Fibroblast of the aortic adventitia (primary cell): ENCODE results near the gene LARP4B. TPM values are rescaled to one million over a fixed set of nuclear protein-coding genes. Genes with fewer than 3 reads are reported as not detected.
A peak's percentile ranks its signal among the peaks of the same experiment; 100 is the strongest.

ENCODE experiments used
- DNase-seq: peaks from one replicate; pipeline ENCODE4 v3.0.0-alpha.2; 2010; ENCODE audit warnings: low read depth
- H3K4me3 ChIP-seq: 2 replicates; pipeline ENCODE4 v1.5.1; 2011; ENCODE audit warnings: low read depth, mild to moderate bottlenecking, control low read depth, low read length, moderate library complexity
- CTCF ChIP-seq: IDR thresholded peaks from 2 replicates; pipeline ENCODE4 v1.5.1; 2011; ENCODE audit warnings: mild to moderate bottlenecking, low read length, control low read depth, inconsistent platforms; ENCODE audit not compliant: insufficient read depth
- total RNA-seq: library from RNA; depleted of rRNA; stranded (reverse); fragments of >200 nt; gene quantifications from 2 replicates; pipeline ENCODE4 v1.2.3, GENCODE V29; 2012; ENCODE audit warnings: low replicate concordance

Gene LARP4B
- total RNA-seq, 1 donor: 38.7 TPM

DNA sequence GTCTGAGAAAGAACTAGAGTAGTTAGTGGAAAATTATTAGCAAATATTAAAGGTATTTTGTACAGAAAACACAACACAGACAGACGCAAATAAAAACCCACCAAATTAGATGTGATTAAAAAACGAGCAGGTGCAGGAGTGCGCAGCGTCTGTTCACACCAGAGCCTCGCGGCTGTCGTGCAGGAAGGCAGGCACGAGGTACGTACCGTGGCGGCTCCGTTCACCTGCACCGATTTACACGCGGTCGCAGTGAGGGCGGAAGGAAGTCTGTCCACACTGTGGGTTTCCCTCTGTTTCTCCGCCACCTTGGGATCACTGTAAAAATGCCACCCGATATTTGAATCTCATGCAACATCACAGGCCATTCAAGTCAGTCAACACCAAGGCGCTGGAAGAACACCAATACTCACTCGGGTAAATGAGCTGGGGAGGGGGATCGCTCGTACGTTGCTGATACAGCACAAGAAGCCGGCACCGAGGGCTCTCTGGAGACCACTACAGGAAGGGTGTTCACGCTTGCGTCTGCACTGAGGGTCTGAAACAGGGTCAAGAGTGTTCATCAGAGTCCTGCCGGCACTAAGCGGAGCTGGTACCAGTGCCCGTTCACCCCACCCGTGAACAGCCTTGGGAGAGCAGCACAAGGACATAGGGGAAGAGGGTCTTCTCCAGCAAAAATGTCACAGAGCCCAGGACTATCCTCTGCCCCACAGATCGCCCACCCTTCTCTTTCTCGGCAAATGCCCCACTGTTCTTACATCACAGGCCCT, 116.8 kb downstream of the LARP4B start:
- no peak for TF ChIP-seq CTCF
- no peak overlapping the region for H3K4me3 ChIP-seq
- no peak for DNase-seq

DNA sequence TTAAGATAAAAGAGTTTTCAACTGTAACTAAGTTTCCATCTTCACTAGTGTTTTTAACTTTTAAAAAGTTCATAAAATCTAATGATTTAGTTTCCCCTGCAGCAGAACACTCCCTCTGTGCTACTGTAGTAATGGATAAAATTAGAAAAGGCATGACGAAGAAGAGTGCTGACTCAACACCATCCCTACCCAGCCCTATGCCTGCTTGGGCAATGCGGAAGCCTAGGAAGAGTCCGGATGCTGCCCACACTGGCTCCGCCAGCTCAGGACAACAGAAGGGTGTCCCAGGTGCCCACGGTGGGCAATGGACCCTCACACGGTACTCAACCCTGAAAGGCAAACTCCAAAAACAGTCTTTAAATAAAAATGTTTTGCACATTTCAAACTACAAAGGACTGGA, 118.2 kb downstream of the LARP4B start:
- H3K4me3 ChIP-seq: no peak overlapping the region
- no peak for TF ChIP-seq CTCF
- no peak for DNase-seq

- no peak for TF ChIP-seq CTCF
- DNase-seq: no peak
- no peak overlapping the region for H3K4me3 ChIP-seq
Observed at GRCh38 chr10:812787-813186, 118.7 kb downstream of the LARP4B start.

GRCh38 chr10:811379-812175, 119.9 kb downstream of the LARP4B start:
- no peak for TF ChIP-seq CTCF
- no peak overlapping the region for H3K4me3 ChIP-seq
- no peak for DNase-seq

GRCh38 chr10:810351-810846, 121.1 kb downstream of the LARP4B start:
- peak; percentile 20 for DNase-seq
- TF ChIP-seq CTCF: peak; percentile 24

GRCh38 chr10:809671-810350, 121.7 kb downstream of the LARP4B start:
- DNase-seq: no peak
- no peak for TF ChIP-seq CTCF
- H3K4me3 ChIP-seq: no peak overlapping the region

More at GRCh38 chr10:810351-810846, 121.1 kb downstream of the LARP4B start:
- no peak overlapping the region for H3K4me3 ChIP-seq
